PC-3 (cell line): Measurements from ENCODE around the gene CDH16. TPM values are rescaled to one million over a fixed set of nuclear protein-coding genes. Genes with fewer than 3 reads are reported as not detected.

ENCODE experiments used
- ATAC-seq: fragments of 200-7000 bp; cut with Tn5 transposase; 2 replicates; pipeline ENCODE4 v1.9.1; 2020; ENCODE audit warnings: mild to moderate bottlenecking, moderate library complexity
- BruUV-seq: library from RNA; stranded (reverse); fragments of 400-500 nt; replicated peaks from 2 replicates; lab custom pipeline; 2021; lab: Mats Ljungman, UMichigan
- CTCF ChIA-PET: fragments of 300-600 bp; sonication (Branson Sonifier 250); formaldehyde crosslinking; loops from one replicate; lab custom pipeline; 2022; ENCODE audit warnings: antibody characterized with exemption; lab: Charles Lee
- POLR2A ChIA-PET: fragments of 300-600 bp; sonication (Branson Sonifier 250); formaldehyde crosslinking; loops from one replicate; lab custom pipeline; 2022; ENCODE audit warnings: antibody characterized with exemption; ENCODE audit not compliant: unreplicated experiment; lab: Charles Lee
- DNase-seq: peaks from one replicate; pipeline ENCODE4 v3.0.0-alpha.2; 2015
- H2AFZ ChIP-seq: fragments of 300-600 bp; sonication (generic); 2 replicates; pipeline ENCODE4 v1.6.0; 2016; ENCODE audit warnings: antibody characterized with exemption, low read length
- H3F3A ChIP-seq: fragments of 300-600 bp; sonication (generic); one replicate; pipeline ENCODE4 v1.6.0; 2017; ENCODE audit warnings: antibody characterized with exemption, low read length, control low read depth, mild to moderate bottlenecking; ENCODE audit not compliant: unreplicated experiment
- H3K27ac ChIP-seq: fragments of 300-600 bp; sonication (generic); 2 replicates; pipeline ENCODE4 v1.5.1; 2016; ENCODE audit warnings: mild to moderate bottlenecking, low read length
- H3K27me3 ChIP-seq: fragments of 300-600 bp; sonication (generic); 2 replicates; pipeline ENCODE4 v1.6.1; 2016; ENCODE audit warnings: low read length, mixed read lengths
- H3K36me3 ChIP-seq: fragments of 300-600 bp; sonication (generic); 2 replicates; pipeline ENCODE4 v1.6.1; 2016; ENCODE audit warnings: low read depth, mixed run types, low read length, mixed read lengths
- H3K4me1 ChIP-seq: fragments of 300-600 bp; sonication (generic); 2 replicates; pipeline ENCODE4 v1.5.1; 2016; ENCODE audit warnings: low read length; ENCODE audit not compliant: insufficient read depth
- H3K4me2 ChIP-seq: fragments of 300-600 bp; sonication (generic); 2 replicates; pipeline ENCODE4 v1.6.0; 2016; ENCODE audit warnings: low read length
- H3K4me3 ChIP-seq: fragments of 300-600 bp; sonication (generic); 2 replicates; pipeline ENCODE4 v1.5.1; 2016; ENCODE audit warnings: mild to moderate bottlenecking, low read length, mixed read lengths
- H3K79me2 ChIP-seq: fragments of 300-600 bp; sonication (generic); 2 replicates; pipeline ENCODE4 v1.6.1; 2017; ENCODE audit warnings: low read length, mixed read lengths
- H3K9ac ChIP-seq: fragments of 300-600 bp; sonication (generic); 2 replicates; pipeline ENCODE4 v1.6.0; 2016; ENCODE audit warnings: mild to moderate bottlenecking, low read length
- H3K9me2 ChIP-seq: fragments of 300-600 bp; sonication (generic); replicated peaks from 2 replicates; pipeline ENCODE4 v1.6.1; 2016; ENCODE audit warnings: mixed run types, low read length, mixed read lengths
- H3K9me3 ChIP-seq: fragments of 300-600 bp; sonication (generic); 2 replicates; pipeline ENCODE4 v1.6.1; 2016; ENCODE audit warnings: low read length, mixed read lengths
- H4K20me1 ChIP-seq: fragments of 300-600 bp; sonication (generic); 2 replicates; pipeline ENCODE4 v1.6.1; 2016; ENCODE audit warnings: low read length, mixed read lengths
- CTCF ChIP-seq: fragments of 300-600 bp; sonication (generic); conservative IDR thresholded peaks from 2 replicates; pipeline ENCODE4 v1.5.1; 2017; ENCODE audit warnings: antibody characterized with exemption, low read depth, mild to moderate bottlenecking, low read length
- EZH2 ChIP-seq: fragments of 300-600 bp; sonication (generic); IDR thresholded peaks from one replicate; pipeline ENCODE4 v1.6.1; 2017; ENCODE audit warnings: antibody characterized with exemption, mild to moderate bottlenecking, low read length; ENCODE audit not compliant: unreplicated experiment
- EZH2phosphoT487 ChIP-seq: fragments of 300-600 bp; sonication (generic); IDR thresholded peaks from 2 replicates; pipeline ENCODE4 v1.6.1; 2018; ENCODE audit warnings: mild to moderate bottlenecking, antibody characterized with exemption, low read length, borderline replicate concordance
- intact Hi-C: fragments of 100-400 bp; cut with micrococcal nuclease; formaldehyde crosslinking; loops from 2 replicates; pipeline ENCODE4 v1.9.0; 2023
- total RNA-seq: library from RNA; depleted of rRNA; stranded (reverse); fragments of >200 nt; gene quantifications from 2 replicates; pipeline ENCODE4 v1.2.3, GENCODE V29; 2014

Gene CDH16
- total RNA-seq, 1 experiment from 2014 or later = not detected

- Histone ChIP-seq H3K4me2 (no peak overlapping the region), H3K9ac (no peak overlapping the region), H3K4me1 (peaks cover under 1% of the 10 kb centered on the region; the same call in 1 of the 2 replicates), H3F3A (no peaks in the 10 kb centered on the region), H3K9me3 (no peaks in the 10 kb centered on the region), H3K27me3 (no peaks in the 10 kb centered on the region), H4K20me1 (no peaks in the 10 kb centered on the region), H3K79me2 (no peaks in the 10 kb centered on the region), H3K4me3 (no peak overlapping the region), H2AFZ (no peak overlapping the region), H3K36me3 (no peaks in the 10 kb centered on the region), H3K27ac (no peak overlapping the region), H3K9me2 (no peaks in the 10 kb centered on the region)
- ChIA-PET POLR2A (no interaction called here), CTCF (interaction anchor here (0.6 kb wide), 1 partner anchor 528 kb away, joined by 4 read pairs; no protein-coding TSS in a partner anchor)
- intact Hi-C loops = loop anchor here (5.0 kb wide), 1 partner anchor 205 kb away; the partner anchor contains the start of genes FBXL8 and TRADD
- BruUV-seq = no TSS peak
- DNase-seq = no peak
- TF ChIP-seq EZH2 = no peak
- TF ChIP-seq EZH2phosphoT487 = no peak
- TF ChIP-seq CTCF = no peak
- no peak for ATAC-seq
Measured at GRCh38 chr16:66952430-66953110, 33.9 kb upstream of the CDH16 start.

GRCh38 chr16:66950971-66951790 lies 32.5 kb upstream of the CDH16 start:
- no peak for DNase-seq
- intact Hi-C loops = loop anchor here (5.0 kb wide), 1 partner anchor 206 kb away; the partner anchor contains the start of genes FBXL8 and TRADD
- Histone ChIP-seq H3K27ac (no peak overlapping the region), H3K9me3 (no peaks in the 10 kb centered on the region), H3K36me3 (no peaks in the 10 kb centered on the region), H3F3A (no peaks in the 10 kb centered on the region), H3K79me2 (no peaks in the 10 kb centered on the region), H3K4me2 (no peak overlapping the region), H3K4me3 (no peak overlapping the region), H3K4me1 (peaks cover 4% of the 10 kb centered on the region; the same call in 1 of the 2 replicates), H2AFZ (no peak overlapping the region), H4K20me1 (no peaks in the 10 kb centered on the region), H3K27me3 (no peaks in the 10 kb centered on the region), H3K9ac (no peak overlapping the region), H3K9me2 (no peaks in the 10 kb centered on the region)
- TF ChIP-seq EZH2phosphoT487 (no peak), EZH2 (no peak), CTCF (no peak)
- ChIA-PET CTCF (interaction anchor here (0.7 kb wide), 1 partner anchor 10 kb away, joined by 3 read pairs; the partner anchor contains the start of gene CES3), POLR2A (no interaction called here)
- BruUV-seq = no TSS peak
- ATAC-seq = no peak
